Bladder microvascular endothelial cell (primary cell): ENCODE measurements around the gene SIAH2. TPM values are rescaled to one million over a fixed set of nuclear protein-coding genes. Genes with fewer than 3 reads are reported as not detected.

Experiments
- total RNA-seq: library from RNA; depleted of rRNA; stranded (reverse); fragments of >200 nt; gene quantifications from 2 replicates; pipeline ENCODE4 v1.2.3, GENCODE V29; 2014

The SIAH2 gene, protein sequence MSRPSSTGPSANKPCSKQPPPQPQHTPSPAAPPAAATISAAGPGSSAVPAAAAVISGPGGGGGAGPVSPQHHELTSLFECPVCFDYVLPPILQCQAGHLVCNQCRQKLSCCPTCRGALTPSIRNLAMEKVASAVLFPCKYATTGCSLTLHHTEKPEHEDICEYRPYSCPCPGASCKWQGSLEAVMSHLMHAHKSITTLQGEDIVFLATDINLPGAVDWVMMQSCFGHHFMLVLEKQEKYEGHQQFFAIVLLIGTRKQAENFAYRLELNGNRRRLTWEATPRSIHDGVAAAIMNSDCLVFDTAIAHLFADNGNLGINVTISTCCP
- total RNA-seq: 8.4 and 15.5 TPM in 2 replicates

DNA sequence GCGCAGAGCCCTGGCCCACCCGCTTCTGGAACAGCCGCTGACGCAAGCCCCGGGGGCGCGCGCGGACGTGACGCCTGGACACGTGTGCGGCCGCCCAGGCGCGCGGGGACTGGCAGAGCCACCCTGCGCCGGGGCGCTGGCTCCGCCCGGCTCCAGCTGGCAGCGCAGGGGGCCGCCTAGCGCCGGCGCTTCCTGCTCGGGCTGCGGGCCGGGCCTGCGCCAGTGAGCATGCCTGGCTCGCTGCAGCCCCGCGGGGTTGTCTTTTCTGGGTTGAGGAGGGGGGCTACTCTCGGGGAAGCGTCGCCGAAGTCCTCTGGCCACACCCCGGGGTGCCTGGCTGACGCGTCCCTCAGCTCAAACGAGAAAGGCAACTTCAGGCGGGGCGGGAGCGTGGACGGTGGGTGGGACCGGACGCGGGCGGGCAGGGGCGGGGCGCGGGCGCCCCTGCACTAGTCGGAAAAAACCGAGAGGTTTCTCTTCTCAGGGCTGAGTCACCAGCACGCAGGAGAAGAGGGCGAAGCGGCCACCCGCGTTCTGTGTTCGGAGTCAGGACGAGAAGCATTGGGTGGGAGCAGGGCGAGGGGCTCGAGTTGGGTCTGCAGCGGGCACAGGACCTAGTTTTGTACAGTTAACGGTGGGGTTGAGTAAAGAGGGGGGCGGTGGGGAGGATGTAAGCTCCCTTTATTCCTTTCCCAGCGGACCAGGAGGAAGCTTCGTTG, at the start of gene SIAH2:
Gene SIAH2, minus strand, starts transcription at position 48 of the 719 bp plus-strand sequence. CDS start 320 bp downstream, outside the sequence.

DNA sequence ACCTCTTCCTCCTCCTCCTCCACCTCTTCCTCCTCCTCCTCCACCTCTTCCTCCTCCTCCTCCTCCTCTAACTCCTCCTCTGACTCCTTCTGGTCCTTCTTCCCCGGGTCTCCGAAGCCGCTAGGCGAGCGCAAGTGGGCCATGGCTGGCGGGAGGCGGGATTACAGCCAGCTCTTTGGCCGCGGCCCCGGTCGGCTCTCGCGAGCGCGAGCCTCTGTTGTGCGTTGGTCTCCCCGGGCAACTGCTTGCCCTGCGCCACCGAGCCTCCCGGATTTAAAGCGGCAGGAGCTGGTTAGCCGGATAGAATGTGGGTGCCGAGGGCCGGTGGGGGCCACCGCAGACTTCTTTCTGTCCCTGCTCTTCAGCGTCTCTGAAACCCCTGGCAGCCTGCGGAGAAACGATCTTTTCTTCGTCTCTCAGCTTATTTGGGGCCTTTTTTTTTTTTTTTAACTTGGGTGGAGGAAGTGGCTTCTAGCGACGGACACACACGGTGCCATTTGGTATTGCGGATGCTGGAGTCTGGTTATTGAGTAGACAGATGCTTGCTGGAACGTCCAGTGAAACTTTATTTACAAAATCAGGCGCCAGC, 59.1 kb downstream of the SIAH2 start, which contains the start of gene ERICH6:
Gene ERICH6, minus strand, starts transcription at position 165 of the 589 bp plus-strand sequence. Its CDS starts 22 bp downstream, at position 143.

Other genes starting within 250 kb of the SIAH2 start
- 98.1 and 135 TPM in 2 replicates for gene SERP1, start 216.7 kb downstream of the SIAH2 start, total RNA-seq
- gene EIF2A, start 216.4 kb downstream of the SIAH2 start, total RNA-seq: 140 and 142 TPM in 2 replicates
- 40.0 and 190 TPM in 2 replicates for gene SELENOT, start 159.8 kb downstream of the SIAH2 start, total RNA-seq
- 0.06 TPM in 1 of 2 replicates, not detected in the other for gene ERICH6, start 59.2 kb downstream of the SIAH2 start, total RNA-seq
- not detected in 2 replicates for gene MINDY4B, start 142.3 kb upstream of the SIAH2 start, total RNA-seq
- not detected in 2 replicates for gene CLRN1, start 209.6 kb upstream of the SIAH2 start, total RNA-seq